HG03135 (cell line): ENCODE results near the gene RNF40.
"Not testable (repeated sequence)": the region's sequence is repeated elsewhere in the genome, so short reads cannot be mapped to it uniquely, and the experiment has no call there.

ENCODE experiments used
- ATAC-seq: cut with Tn5 transposase; IDR thresholded peaks from one replicate; pipeline ENCODE4 v1.9.1; 2021; ENCODE audit warnings: mild to moderate bottlenecking, moderate library complexity; ENCODE audit not compliant: unreplicated experiment

The RNF40 gene

GRCh38 chr16:30813821-30814189 lies 51.7 kb downstream of the RNF40 start:
- ATAC-seq = peak; percentile 8

- ATAC-seq = no peak
Measured at GRCh38 chr16:30816769-30817168, 54.6 kb downstream of the RNF40 start.

GRCh38 chr16:30820952-30821421 lies 58.9 kb downstream of the RNF40 start:
- ATAC-seq = no peak

GRCh38 chr16:30821441-30821840 lies 59.3 kb downstream of the RNF40 start:
- ATAC-seq = not testable (repeated sequence)

GRCh38 chr16:30821891-30822290 lies 59.8 kb downstream of the RNF40 start:
- ATAC-seq = no peak
